Thyroid gland (tissue), 4 donors: Measurements from ENCODE around the gene ALDH7A1. TPM values are rescaled to one million over a fixed set of nuclear protein-coding genes. Genes with fewer than 3 reads are reported as not detected.
A peak's percentile ranks its signal among the peaks of the same experiment; 100 is the strongest.

Source experiments
- DNase-seq, 2 donors: peaks; one replicate each; pipeline ENCODE4 v3.0.0-alpha.2; 2019
- H3K27ac ChIP-seq, 3 donors: fragments of 200-600 bp; sonication (generic); 1 replicate in 2 of 3; 2 replicates in 1 of 3; pipeline ENCODE4 v1.5.1; 2016 to 2019; ENCODE audit warnings: mild to moderate bottlenecking in 1 of 3, moderate library complexity in 1 of 3
- H3K27me3 ChIP-seq: fragments of 200-600 bp; sonication (generic); one replicate; pipeline ENCODE4 v1.5.1; 2019
- H3K36me3 ChIP-seq, 2 donors: fragments of 200-600 bp; sonication (generic); one replicate each; pipeline ENCODE4 v1.5.1; 2016 to 2019
- H3K4me1 ChIP-seq, 2 donors: fragments of 200-600 bp; sonication (generic); one replicate each; pipeline ENCODE4 v1.5.1; 2017 to 2019
- H3K4me3 ChIP-seq, 3 donors: fragments of 200-600 bp; sonication (generic); replicated peaks in 1 of 3; 1 replicate in 2 of 3; 2 replicates in 1 of 3; pipeline ENCODE4 v1.5.1; 2016; ENCODE audit warnings: mild to moderate bottlenecking in 1 of 3
- H3K9me3 ChIP-seq: fragments of 200-600 bp; sonication (generic); one replicate; pipeline ENCODE4 v1.5.1; 2017
- POLR2A ChIP-seq, 2 donors: fragments of 450-650 bp; IDR thresholded peaks; one replicate each; pipeline ENCODE4 v1.6.1; 2017; ENCODE audit warnings: antibody characterized with exemption in 2 of 2, mild to moderate bottlenecking in 2 of 2, moderate library complexity in 1 of 2
- WGBS, 2 donors: methylation state at CpG; one replicate each; pipeline ENCODE4 v1.1.5; 2017; 5-methylcytosine and 5-hydroxymethylcytosine counted together
- intact Hi-C: fragments of 100-400 bp; cut with DNase I; formaldehyde crosslinking; loops from one replicate; pipeline ENCODE4 v1.15.1; 2023
- small RNA-seq: library from RNA; depleted of rRNA; stranded (forward); fragments of <200 nt; gene quantifications from one replicate; pipeline ENCODE3, GENCODE V24; 2016
- total RNA-seq, 4 donors: library from RNA; depleted of rRNA; stranded (reverse); fragments of >200 nt; gene quantifications; one replicate each; pipeline ENCODE4 v1.2.3, GENCODE V29; 2016
- TF ChIP-seq, protein P1 (sequence below), 6 experiments: fragments of 200-600 bp in 3 of 6; fragments of 450-650 bp in 3 of 6; sonication (generic) in 3 of 6; IDR thresholded peaks; one replicate each; pipeline ENCODE4 v1.5.1; 2016 to 2019; ENCODE audit warnings: antibody characterized with exemption in 6 of 6, mild to moderate bottlenecking in 2 of 6, inconsistent platforms in 1 of 6, moderate library complexity in 1 of 6

Gene ALDH7A1
- total RNA-seq, 4 donors from 2014 or later: 25.3 to 57.3 (median 41.5) TPM

- WGBS, 2 donors: 98 to 100% methylated on average over 1 of the region's 1 CpG
- H3K27me3 ChIP-seq: no peaks in the 10 kb centered on the region
- no peak overlapping the region for H3K4me3 ChIP-seq
- H3K27ac ChIP-seq: peak overlapping the region in 2 of 3 donors; percentile 25 to 51
- no peak for DNase-seq
- H3K36me3 ChIP-seq: peaks cover 60 to 73% of the 10 kb centered on the region in 2 donors
- H3K9me3 ChIP-seq: no peaks in the 10 kb centered on the region
- TF ChIP-seq POLR2A (IDR thresholded peaks at IDR 0.05): no peak
- TF ChIP-seq, protein P1, sequence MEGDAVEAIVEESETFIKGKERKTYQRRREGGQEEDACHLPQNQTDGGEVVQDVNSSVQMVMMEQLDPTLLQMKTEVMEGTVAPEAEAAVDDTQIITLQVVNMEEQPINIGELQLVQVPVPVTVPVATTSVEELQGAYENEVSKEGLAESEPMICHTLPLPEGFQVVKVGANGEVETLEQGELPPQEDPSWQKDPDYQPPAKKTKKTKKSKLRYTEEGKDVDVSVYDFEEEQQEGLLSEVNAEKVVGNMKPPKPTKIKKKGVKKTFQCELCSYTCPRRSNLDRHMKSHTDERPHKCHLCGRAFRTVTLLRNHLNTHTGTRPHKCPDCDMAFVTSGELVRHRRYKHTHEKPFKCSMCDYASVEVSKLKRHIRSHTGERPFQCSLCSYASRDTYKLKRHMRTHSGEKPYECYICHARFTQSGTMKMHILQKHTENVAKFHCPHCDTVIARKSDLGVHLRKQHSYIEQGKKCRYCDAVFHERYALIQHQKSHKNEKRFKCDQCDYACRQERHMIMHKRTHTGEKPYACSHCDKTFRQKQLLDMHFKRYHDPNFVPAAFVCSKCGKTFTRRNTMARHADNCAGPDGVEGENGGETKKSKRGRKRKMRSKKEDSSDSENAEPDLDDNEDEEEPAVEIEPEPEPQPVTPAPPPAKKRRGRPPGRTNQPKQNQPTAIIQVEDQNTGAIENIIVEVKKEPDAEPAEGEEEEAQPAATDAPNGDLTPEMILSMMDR (IDR thresholded peaks at IDR 0.05): no peak
- intact Hi-C loops: no loop called here
- peaks cover 0 to 17% of the 10 kb centered on the region in 2 donors for H3K4me1 ChIP-seq
These were observed 112.4 kb downstream of the ALDH7A1 start for GRCh38 chr5:126482591-126482990.

DNA sequence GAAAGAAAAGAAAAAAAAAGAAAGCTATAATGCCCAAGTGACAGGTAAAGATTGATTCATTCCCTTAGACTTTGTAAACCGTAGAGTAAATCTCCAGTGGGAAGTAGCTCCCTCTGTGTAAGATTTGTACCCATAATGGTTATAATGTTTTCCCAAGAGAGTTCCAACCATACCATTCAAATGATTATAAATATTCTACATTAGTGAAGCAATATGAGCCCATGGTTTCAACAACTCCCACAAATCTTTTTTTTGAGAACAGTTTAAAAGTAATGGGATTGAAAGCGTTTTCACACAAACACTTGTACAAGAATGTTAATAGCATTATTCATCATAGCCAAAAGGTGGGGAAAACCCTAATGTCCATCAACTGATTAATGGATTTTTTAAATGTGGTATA, 113.8 kb downstream of the ALDH7A1 start:
- peaks cover 47 to 61% of the 10 kb centered on the region in 2 donors for H3K36me3 ChIP-seq
- no peaks in the 10 kb centered on the region for H3K9me3 ChIP-seq
- no peaks in the 10 kb centered on the region for H3K27me3 ChIP-seq
- TF ChIP-seq, protein P1 (IDR thresholded peaks at IDR 0.05): no peak
- no peak for TF ChIP-seq POLR2A (IDR thresholded peaks at IDR 0.05)
- no peak overlapping the region for H3K4me3 ChIP-seq
- peaks cover 0 to 23% of the 10 kb centered on the region in 2 donors for H3K4me1 ChIP-seq
- intact Hi-C loops: no loop called here
- DNase-seq: no peak
- H3K27ac ChIP-seq: peak overlapping the region in 1 of 3 donors; percentile 65
- 96 to 97% methylated on average over 2 of the region's 2 CpGs for WGBS, 2 donors

Small RNA genes within 50 kb of the gene (small RNA-seq; reads per million reads assigned to genes)
- gene RNU6-290P: not detected

Other genes starting within 250 kb of the ALDH7A1 start
- gene GRAMD2B, start 171.8 kb downstream of the ALDH7A1 start, total RNA-seq: 100 to 1,000 TPM in 3 of 4 donors, 10 to 100 TPM in 1; 68.1 to 115 (median 105) TPM
- gene PHAX, start 5.7 kb upstream of the ALDH7A1 start, total RNA-seq: 10 to 100 TPM; 35.2 to 42.9 (median 40.0) TPM
- 10 to 100 TPM in 1 of 4 donors, 1 to 10 TPM in 3; 3.9 to 18.4 (median 6.5) TPM for gene LMNB1, start 181.9 kb upstream of the ALDH7A1 start, total RNA-seq